Natural killer cell (primary cell): ENCODE results near the gene PALLD. TPM values are rescaled to one million over a fixed set of nuclear protein-coding genes. Genes with fewer than 3 reads are reported as not detected.

ENCODE experiments used
- ATAC-seq, 3 donors: fragments of 150-1000 bp in 2 of 3; fragments of 200-7000 bp in 1 of 3; cut with Tn5 transposase; 1 replicate in 1 of 3; 2 replicates in 2 of 3; pipeline ENCODE4 v1.10.0; 2021; ENCODE audit warnings: mild to moderate bottlenecking in 2 of 3, moderate library complexity in 2 of 3
- DNase-seq, 2 donors: peaks; one replicate each; pipeline versions ENCODE4 v3.0.0 to v3.0.0-alpha.2; 2013 to 2021; ENCODE audit warnings: mixed read lengths in 1 of 2
- H3K27ac ChIP-seq: one replicate; pipeline ENCODE4 v1.5.1; 2013; ENCODE audit warnings: mild to moderate bottlenecking, low read length
- H3K27me3 ChIP-seq: one replicate; pipeline ENCODE4 v1.6.1; 2013; ENCODE audit warnings: low read length; ENCODE audit not compliant: control insufficient read depth, insufficient read depth
- H3K36me3 ChIP-seq: one replicate; pipeline ENCODE4 v1.6.1; 2013; ENCODE audit warnings: low read length; ENCODE audit not compliant: control insufficient read depth, insufficient read depth
- H3K4me1 ChIP-seq: one replicate; pipeline ENCODE4 v1.6.1; 2013; ENCODE audit warnings: low read length; ENCODE audit not compliant: control insufficient read depth, insufficient read depth
- H3K4me3 ChIP-seq: one replicate; pipeline ENCODE4 v1.5.1; 2013; ENCODE audit warnings: low read length
- H3K9me3 ChIP-seq: one replicate; pipeline ENCODE4 v1.6.1; 2013; ENCODE audit warnings: low read length; ENCODE audit not compliant: control insufficient read depth, insufficient read depth
- H3K27ac Mint-ChIP-seq, 2 donors: one replicate each; pipeline ENCODE4 v1.8.0; 2022; ENCODE audit warnings: mild to moderate bottlenecking in 2 of 2, mixed read lengths in 2 of 2, moderate library complexity in 1 of 2
- H3K27me3 Mint-ChIP-seq, 2 donors: one replicate each; pipeline ENCODE4 v1.8.0; 2022; ENCODE audit warnings: low read depth in 2 of 2, mixed read lengths in 2 of 2
- H3K36me3 Mint-ChIP-seq: one replicate; pipeline ENCODE4 v1.8.0; 2022; ENCODE audit warnings: mixed read lengths
- H3K4me1 Mint-ChIP-seq, 2 donors: one replicate each; pipeline ENCODE4 v1.8.0; 2022; ENCODE audit warnings: mixed read lengths in 2 of 2
- H3K4me3 Mint-ChIP-seq: one replicate; pipeline ENCODE4 v1.8.0; 2022; ENCODE audit warnings: mild to moderate bottlenecking, moderate library complexity, mixed read lengths
- H3K9me3 Mint-ChIP-seq, 2 donors: one replicate each; pipeline ENCODE4 v1.8.0; 2022; ENCODE audit warnings: mixed read lengths in 2 of 2
- WGBS: methylation state at CpG from one replicate; pipeline ENCODE4 v1.1.7; 2013; ENCODE audit warnings: missing lambda C conversion rate; ENCODE audit not compliant: insufficient coverage; 5-methylcytosine and 5-hydroxymethylcytosine counted together
- intact Hi-C: fragments of 100-400 bp; cut with micrococcal nuclease; formaldehyde crosslinking; loops from one replicate; pipeline ENCODE4 v1.14.2; 2022
- total RNA-seq, 4 donors: library from RNA; stranded (reverse); fragments of 120-200 nt in 1 of 4; gene quantifications; one replicate each; pipeline versions ENCODE4 v1.2.3 to v1.2.4, GENCODE V29; 2013 to 2022
- TF ChIP-seq, protein P1 (sequence below): fragments of 200-600 bp; IDR thresholded peaks from one replicate; pipeline ENCODE4 v1.8.0; 2022; ENCODE audit warnings: antibody characterized with exemption

PALLD gene
- total RNA-seq, 3 donors from 2014 or later (not counting 1 experiment from before 2014, with no cell fraction given) = 15.1 to 25.4 (median 22.8) TPM

DNA sequence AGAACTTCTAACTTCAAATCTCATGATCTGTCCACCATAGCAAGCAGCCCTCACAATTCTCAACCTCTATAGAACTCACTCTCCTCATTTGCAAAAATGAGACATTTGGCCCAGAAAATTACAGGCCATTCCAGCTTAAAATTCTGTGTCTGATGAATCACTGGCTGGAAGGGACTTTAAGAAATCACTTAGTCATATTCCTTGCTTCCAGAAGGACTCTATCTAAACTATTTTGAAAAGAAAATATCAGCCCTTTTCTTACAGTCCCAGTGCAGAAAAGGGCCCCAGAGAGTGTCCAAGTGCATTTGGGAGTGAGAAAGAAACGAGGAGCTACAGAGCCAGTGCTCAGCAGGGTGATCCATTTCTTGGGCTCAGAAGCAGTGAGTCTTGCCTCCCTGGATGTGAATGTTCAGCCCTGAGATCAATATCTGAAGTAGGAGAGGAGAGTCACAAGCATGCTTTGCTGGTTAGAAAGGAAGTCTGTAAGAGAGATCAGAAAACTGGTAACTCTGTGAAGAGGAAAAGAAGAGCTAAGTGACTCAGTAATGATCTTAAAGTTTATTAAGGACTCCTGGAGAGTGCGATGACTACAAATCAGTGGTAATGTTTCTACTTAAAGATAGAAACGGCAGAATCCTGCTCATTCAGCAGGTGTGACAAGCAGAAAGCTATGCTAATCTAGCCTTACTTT is 139.8 kb downstream of the PALLD start:
- Mint-ChIP-seq H3K36me3 (no peaks in the 10 kb centered on the region), H3K27ac (no peak overlapping the region), H3K9me3 (no peaks in the 10 kb centered on the region), H3K4me1 (peaks cover 24% of the 10 kb centered on the region in 2 donors), H3K4me3 (no peak overlapping the region), H3K27me3 (peaks cover 43 to 56% of the 10 kb centered on the region in 2 donors)
- H3K4me1 ChIP-seq = peaks cover 9% of the 10 kb centered on the region
- peaks cover 24% of the 10 kb centered on the region for H3K27me3 ChIP-seq
- no peak overlapping the region for H3K27ac ChIP-seq
- no peaks in the 10 kb centered on the region for H3K36me3 ChIP-seq
- no peak overlapping the region for H3K4me3 ChIP-seq
- WGBS = 81% methylated on average over 3 of the region's 3 CpGs
- TF ChIP-seq, protein P1, sequence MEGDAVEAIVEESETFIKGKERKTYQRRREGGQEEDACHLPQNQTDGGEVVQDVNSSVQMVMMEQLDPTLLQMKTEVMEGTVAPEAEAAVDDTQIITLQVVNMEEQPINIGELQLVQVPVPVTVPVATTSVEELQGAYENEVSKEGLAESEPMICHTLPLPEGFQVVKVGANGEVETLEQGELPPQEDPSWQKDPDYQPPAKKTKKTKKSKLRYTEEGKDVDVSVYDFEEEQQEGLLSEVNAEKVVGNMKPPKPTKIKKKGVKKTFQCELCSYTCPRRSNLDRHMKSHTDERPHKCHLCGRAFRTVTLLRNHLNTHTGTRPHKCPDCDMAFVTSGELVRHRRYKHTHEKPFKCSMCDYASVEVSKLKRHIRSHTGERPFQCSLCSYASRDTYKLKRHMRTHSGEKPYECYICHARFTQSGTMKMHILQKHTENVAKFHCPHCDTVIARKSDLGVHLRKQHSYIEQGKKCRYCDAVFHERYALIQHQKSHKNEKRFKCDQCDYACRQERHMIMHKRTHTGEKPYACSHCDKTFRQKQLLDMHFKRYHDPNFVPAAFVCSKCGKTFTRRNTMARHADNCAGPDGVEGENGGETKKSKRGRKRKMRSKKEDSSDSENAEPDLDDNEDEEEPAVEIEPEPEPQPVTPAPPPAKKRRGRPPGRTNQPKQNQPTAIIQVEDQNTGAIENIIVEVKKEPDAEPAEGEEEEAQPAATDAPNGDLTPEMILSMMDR = no peak
- no peak for ATAC-seq
- DNase-seq = no peak
- no peaks in the 10 kb centered on the region for H3K9me3 ChIP-seq
- intact Hi-C loops = no loop called here

DNA sequence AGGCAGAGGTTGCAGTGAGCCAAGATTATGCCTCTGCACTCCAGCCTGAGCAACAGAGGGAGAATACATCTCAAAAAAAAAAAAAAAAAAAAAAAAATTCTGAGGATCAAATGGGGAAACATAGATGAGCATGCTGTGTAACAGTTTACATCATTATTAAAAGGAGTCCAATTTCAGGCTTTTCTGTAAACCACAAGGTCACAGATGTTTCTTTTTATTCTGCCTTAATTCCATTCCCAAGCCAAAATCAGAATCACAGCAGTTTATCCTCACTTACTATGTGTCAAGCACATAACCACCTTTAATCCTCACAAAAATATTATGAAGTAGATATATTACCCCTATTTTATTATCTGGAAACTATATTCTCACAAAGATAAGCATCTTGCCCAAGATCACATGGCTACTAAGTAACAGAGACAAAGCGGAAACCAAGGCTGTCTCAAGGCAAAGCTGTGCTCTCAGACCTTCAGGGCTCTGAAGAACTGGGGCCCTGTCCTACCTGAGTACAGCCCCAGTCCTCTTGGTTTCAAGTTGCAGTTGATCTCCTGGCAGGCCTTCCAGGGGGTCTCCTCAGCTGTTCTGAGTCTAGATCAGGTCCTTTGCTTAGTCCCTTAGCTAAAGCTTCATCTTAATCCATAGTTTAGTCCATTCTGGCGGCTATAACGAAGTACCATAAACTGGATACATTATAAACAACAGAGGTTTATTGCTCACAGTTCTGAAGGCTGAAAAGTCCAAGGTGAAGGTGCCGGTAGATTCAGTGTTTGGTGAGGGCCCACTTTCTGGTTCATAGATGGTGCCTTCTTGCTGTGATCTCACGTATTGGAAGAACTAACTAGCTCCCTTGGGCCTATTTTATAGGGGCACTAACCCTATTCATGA is 141.3 kb downstream of the PALLD start:
- Mint-ChIP-seq H3K4me1 (peaks cover 14 to 15% of the 10 kb centered on the region in 2 donors), H3K4me3 (no peak overlapping the region), H3K27me3 (peaks cover 36 to 50% of the 10 kb centered on the region in 2 donors), H3K36me3 (no peaks in the 10 kb centered on the region), H3K27ac (no peak overlapping the region), H3K9me3 (no peaks in the 10 kb centered on the region)
- Histone ChIP-seq H3K27ac (no peak overlapping the region), H3K4me1 (peaks cover 5% of the 10 kb centered on the region), H3K4me3 (no peak overlapping the region), H3K9me3 (no peaks in the 10 kb centered on the region), H3K36me3 (no peaks in the 10 kb centered on the region), H3K27me3 (peaks cover 13% of the 10 kb centered on the region)
- WGBS = 89% methylated on average over 5 of the region's 5 CpGs
- DNase-seq = no peak
- TF ChIP-seq, protein P1 = no peak
- intact Hi-C loops = no loop called here
- ATAC-seq = no peak

DNA sequence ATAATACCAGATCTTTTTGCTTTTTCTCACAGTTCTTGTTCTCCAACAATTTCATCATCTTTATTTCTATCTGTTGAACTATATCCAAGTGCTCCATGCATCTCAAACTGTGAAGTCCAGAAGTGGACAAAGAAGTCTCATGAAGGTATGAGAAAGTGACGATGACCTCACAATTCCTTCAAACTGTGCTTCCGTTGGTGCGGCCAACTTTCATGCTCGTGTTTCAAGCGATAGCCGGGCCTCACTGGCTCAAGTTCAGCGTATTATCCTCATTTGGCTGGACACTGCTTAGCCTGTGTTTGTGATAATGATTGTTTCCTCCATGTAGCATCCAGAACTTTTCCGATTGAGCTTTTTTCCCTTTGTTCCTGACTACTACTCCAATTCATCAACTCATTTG is 143.1 kb downstream of the PALLD start:
- no peaks in the 10 kb centered on the region for H3K36me3 Mint-ChIP-seq
- peaks cover 3% of the 10 kb centered on the region for H3K27me3 ChIP-seq
- H3K9me3 Mint-ChIP-seq = no peaks in the 10 kb centered on the region
- intact Hi-C loops = no loop called here
- H3K4me1 ChIP-seq = no peaks in the 10 kb centered on the region
- H3K36me3 ChIP-seq = no peaks in the 10 kb centered on the region
- H3K27ac ChIP-seq = no peak overlapping the region
- H3K9me3 ChIP-seq = no peaks in the 10 kb centered on the region
- H3K27me3 Mint-ChIP-seq = peaks cover 23 to 35% of the 10 kb centered on the region in 2 donors
- ATAC-seq = no peak
- TF ChIP-seq, protein P1 = no peak
- no peak for DNase-seq
- 96% methylated on average over 8 of the region's 8 CpGs for WGBS
- H3K27ac Mint-ChIP-seq = no peak overlapping the region
- no peak overlapping the region for H3K4me3 Mint-ChIP-seq
- no peak overlapping the region for H3K4me3 ChIP-seq
- H3K4me1 Mint-ChIP-seq = peaks cover 5% of the 10 kb centered on the region in 2 donors
